Ammon's horn (tissue), 1 donor: ENCODE results near the gene AGPAT2.
"Not testable (repeated sequence)": the region's sequence is repeated elsewhere in the genome, so short reads cannot be mapped to it uniquely, and the experiment has no call there.

Experiments
- DNase-seq: peaks from one replicate; pipeline ENCODE4 v3.0.0-alpha.2; 2016; ENCODE audit warnings: low spot score

The AGPAT2 gene

GRCh38 chr9:136720251-136720897, 33.1 kb upstream of the AGPAT2 start:
- no peak for DNase-seq

- no peak for DNase-seq
These were observed 32.1 kb upstream of the AGPAT2 start for GRCh38 chr9:136719195-136719880.

GRCh38 chr9:136718345-136719194, 31.3 kb upstream of the AGPAT2 start:
- DNase-seq, result no peak

- no peak for DNase-seq
These were observed 30.1 kb upstream of the AGPAT2 start for GRCh38 chr9:136717399-136717798.

GRCh38 chr9:136714893-136715274, 27.6 kb upstream of the AGPAT2 start:
- no peak for DNase-seq

- no peak for DNase-seq
These were observed 27.0 kb upstream of the AGPAT2 start for GRCh38 chr9:136714096-136714892.

- no peak for DNase-seq
These were observed 26.3 kb upstream of the AGPAT2 start for GRCh38 chr9:136713550-136713949.

- no peak for DNase-seq
These were observed 25.7 kb upstream of the AGPAT2 start for GRCh38 chr9:136712690-136713544.

GRCh38 chr9:136711751-136712689, 24.8 kb upstream of the AGPAT2 start, which contains the start of gene DIPK1B:
TSS of gene DIPK1B (plus strand) at chr9:136712572. CDS start at chr9:136712666, 94 bp downstream.
- no peak for DNase-seq

GRCh38 chr9:136711219-136711648, 24.0 kb upstream of the AGPAT2 start:
- DNase-seq, result not testable (repeated sequence)

GRCh38 chr9:136710543-136710942, 23.3 kb upstream of the AGPAT2 start:
- DNase-seq, result no peak

GRCh38 chr9:136709454-136710109, 22.3 kb upstream of the AGPAT2 start:
- no peak for DNase-seq

GRCh38 chr9:136707849-136708517, 20.7 kb upstream of the AGPAT2 start:
- DNase-seq, result no peak

GRCh38 chr9:136707011-136707410, 19.8 kb upstream of the AGPAT2 start:
- no peak for DNase-seq

- no peak for DNase-seq
These were observed 18.3 kb upstream of the AGPAT2 start for GRCh38 chr9:136705564-136705963.

GRCh38 chr9:136704741-136705140, 17.5 kb upstream of the AGPAT2 start:
- DNase-seq, result not testable (repeated sequence)

- no peak for DNase-seq
These were observed 16.1 kb upstream of the AGPAT2 start for GRCh38 chr9:136703276-136703860.

- DNase-seq, result no peak
These were observed 14.4 kb upstream of the AGPAT2 start for GRCh38 chr9:136701668-136702053.
